Right lobe of liver (tissue), 4 donors: ENCODE measurements around the gene DOCK3.

ENCODE experiments used
- CTCF ChIP-seq, 4 donors: fragments of 200-600 bp in 3 of 4; fragments of 450-650 bp in 1 of 4; IDR thresholded peaks; one replicate each; pipeline versions ENCODE4 v1.5.1 to v1.8.0; 2016 to 2022; ENCODE audit warnings: antibody characterized with exemption in 4 of 4, mild to moderate bottlenecking in 2 of 4
- POLR2A ChIP-seq: fragments of 450-650 bp; IDR thresholded peaks from one replicate; pipeline ENCODE4 v1.6.1; 2017; ENCODE audit warnings: antibody characterized with exemption, mild to moderate bottlenecking
- donor health status: DM: no; HTN: no; CAD: no.
- donor health status: DM: no; HTN: no; CAD: no.
- donor health status: DM: no; HTN: yes; CAD: no.

DNA sequence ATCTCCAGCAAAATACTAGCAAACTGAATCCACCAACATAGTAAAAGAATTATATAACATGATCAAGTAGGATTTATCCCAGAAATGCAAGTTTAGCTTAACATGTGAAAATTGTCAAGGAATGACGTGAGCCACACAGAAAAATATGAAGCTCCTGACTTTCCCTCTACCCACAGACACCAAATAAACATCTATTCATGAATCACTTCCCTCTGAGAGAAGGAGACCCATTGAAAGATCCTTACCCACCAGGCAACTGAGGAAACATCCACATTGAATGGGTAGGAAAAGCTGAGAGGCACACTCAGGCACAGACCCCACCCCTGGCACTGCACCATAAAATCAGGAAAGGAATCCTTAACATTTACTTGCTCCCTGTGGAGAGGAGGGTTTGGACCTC lies 608.2 kb downstream of the DOCK3 start:
- no peak for TF ChIP-seq POLR2A
- no peak for TF ChIP-seq CTCF (IDR thresholded peaks at IDR 0.05)
